SU-DHL-6 (cell line): Measurements from ENCODE around the gene MIA3.

Source experiments
- H2AFZ ChIP-seq: fragments of 200-600 bp; sonication (generic); 2 replicates; pipeline ENCODE4 v1.6.1; 2014; ENCODE audit warnings: low read depth, mild to moderate bottlenecking, moderate library complexity, mixed read lengths, antibody characterized with exemption, low read length; ENCODE audit not compliant: severe bottlenecking
- H3F3A ChIP-seq: fragments of 200-600 bp; shearing (Covaris generic); 2 replicates; pipeline ENCODE4 v1.6.0; 2016; ENCODE audit warnings: antibody characterized with exemption, mild to moderate bottlenecking; ENCODE audit not compliant: insufficient read depth
- H3K27ac ChIP-seq: fragments of 200-600 bp; sonication (generic); 2 replicates; pipeline ENCODE4 v1.5.1; 2016; ENCODE audit warnings: low read depth, mild to moderate bottlenecking, low read length, moderate library complexity, mixed read lengths
- H3K27me3 ChIP-seq: fragments of 200-600 bp; sonication (generic), shearing (Covaris generic); 2 replicates; pipeline ENCODE4 v1.6.0; 2014; ENCODE audit warnings: mild to moderate bottlenecking, low read length
- H3K36me3 ChIP-seq: fragments of 200-600 bp; sonication (generic); 2 replicates; pipeline ENCODE4 v1.6.1; 2014; ENCODE audit warnings: mild to moderate bottlenecking, low read length, mixed read lengths
- H3K4me2 ChIP-seq: fragments of 300-600, 200-600 bp; shearing (Covaris generic), sonication (generic); 2 replicates; pipeline ENCODE4 v1.6.0; 2014; ENCODE audit warnings: low read length, low read depth, mild to moderate bottlenecking; ENCODE audit not compliant: poor library complexity, severe bottlenecking
- H3K4me3 ChIP-seq: fragments of 200-600 bp; sonication (generic); 2 replicates; pipeline ENCODE4 v1.5.1; 2014; ENCODE audit warnings: antibody characterized with exemption, low read length, mild to moderate bottlenecking, mixed read lengths; ENCODE audit not compliant: insufficient read depth, poor library complexity, severe bottlenecking
- H3K79me2 ChIP-seq: fragments of 200-600 bp; sonication (generic); 2 replicates; pipeline ENCODE4 v1.6.1; 2014; ENCODE audit warnings: mild to moderate bottlenecking, low read length, moderate library complexity; ENCODE audit not compliant: insufficient read depth
- H3K9ac ChIP-seq: fragments of 200-600 bp; sonication (generic); 2 replicates; pipeline ENCODE4 v1.7.0; 2014; ENCODE audit warnings: mild to moderate bottlenecking, low read length
- H3K9me2 ChIP-seq: fragments of 200-600 bp; sonication (generic); replicated peaks from 2 replicates; pipeline ENCODE4 v1.6.1; 2014; ENCODE audit warnings: low read length; ENCODE audit not compliant: insufficient read depth
- H3K9me3 ChIP-seq: fragments of 200-600 bp; sonication (generic); 2 replicates; pipeline ENCODE4 v1.6.1; 2014; ENCODE audit warnings: low read length, mixed read lengths; ENCODE audit not compliant: insufficient read depth
- H4K20me1 ChIP-seq: fragments of 200-600 bp; sonication (generic); 2 replicates; pipeline ENCODE4 v1.6.1; 2014; ENCODE audit warnings: low read depth, mild to moderate bottlenecking, antibody characterized with exemption, low read length, moderate library complexity, mixed read lengths
- CTCF ChIP-seq: fragments of 200-600 bp; sonication (generic); IDR thresholded peaks from one replicate; pipeline ENCODE4 v1.5.1; 2017; ENCODE audit warnings: antibody characterized with exemption, mild to moderate bottlenecking, low read length, moderate library complexity; ENCODE audit not compliant: insufficient read depth, poor library complexity, severe bottlenecking
- EZH2phosphoT487 ChIP-seq: fragments of 200-600 bp; sonication (generic), shearing (Covaris generic); conservative IDR thresholded peaks from 2 replicates; pipeline ENCODE4 v1.6.1; 2018; ENCODE audit warnings: mild to moderate bottlenecking, antibody characterized with exemption, low read length, moderate library complexity, mixed read lengths

The MIA3 gene

DNA sequence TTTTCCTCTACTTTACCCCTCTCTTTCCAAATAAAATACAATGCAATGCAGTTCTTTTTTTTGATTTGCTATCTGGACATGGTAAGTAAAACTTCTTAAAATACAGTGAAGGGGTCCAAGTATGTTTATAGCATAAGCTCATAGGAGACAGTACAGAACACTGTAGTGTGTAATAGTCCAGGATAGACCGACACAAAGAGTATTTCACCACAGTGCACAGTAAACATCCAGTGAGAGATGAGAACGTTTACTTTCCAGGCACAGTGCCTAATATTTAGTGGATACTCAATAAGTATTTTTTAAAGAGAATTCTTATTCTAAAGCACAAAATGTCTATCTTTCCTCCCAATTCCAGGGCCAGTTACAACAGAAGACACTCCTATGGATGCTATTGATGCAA lies 14.9 kb downstream of the MIA3 start:
- Histone ChIP-seq H3K9me2 (no peaks in the 10 kb centered on the region), H4K20me1 (no peaks in the 10 kb centered on the region), H3F3A (no peaks in the 10 kb centered on the region), H3K9me3 (no peaks in the 10 kb centered on the region), H3K9ac (no peak overlapping the region), H3K27ac (no peak overlapping the region), H3K4me2 (no peak overlapping the region), H3K79me2 (no peaks in the 10 kb centered on the region), H3K36me3 (no peaks in the 10 kb centered on the region), H3K4me3 (no peak overlapping the region), H3K27me3 (no peaks in the 10 kb centered on the region), H2AFZ (no peak overlapping the region)
- no peak for TF ChIP-seq CTCF

GRCh38 chr1:222634180-222635013 lies 16.5 kb downstream of the MIA3 start:
- Histone ChIP-seq H3K9me3 (no peaks in the 10 kb centered on the region), H3K79me2 (no peaks in the 10 kb centered on the region), H3F3A (no peaks in the 10 kb centered on the region), H2AFZ (no peak overlapping the region), H3K27ac (no peak overlapping the region), H3K9ac (no peak overlapping the region), H3K4me2 (no peak overlapping the region), H4K20me1 (no peaks in the 10 kb centered on the region), H3K9me2 (no peaks in the 10 kb centered on the region), H3K27me3 (no peaks in the 10 kb centered on the region), H3K4me3 (no peak overlapping the region), H3K36me3 (no peaks in the 10 kb centered on the region)
- TF ChIP-seq EZH2phosphoT487: no peak
- TF ChIP-seq CTCF: peak; percentile 65

GRCh38 chr1:222641269-222641948 lies 23.5 kb downstream of the MIA3 start:
- no peaks in the 10 kb centered on the region for H3K9me3 ChIP-seq
- H3F3A ChIP-seq: peaks cover 10% of the 10 kb centered on the region; the same call in 1 of the 2 replicates
- no peaks in the 10 kb centered on the region for H3K36me3 ChIP-seq
- H4K20me1 ChIP-seq: no peaks in the 10 kb centered on the region
- H2AFZ ChIP-seq: no peak overlapping the region
- H3K4me2 ChIP-seq: no peak overlapping the region
- H3K4me3 ChIP-seq: no peak overlapping the region
- peaks cover 14% of the 10 kb centered on the region for H3K79me2 ChIP-seq
- H3K27me3 ChIP-seq: no peaks in the 10 kb centered on the region
- H3K9ac ChIP-seq: no peak overlapping the region
- no peak overlapping the region for H3K27ac ChIP-seq
- no peaks in the 10 kb centered on the region for H3K9me2 ChIP-seq
- no peak for TF ChIP-seq CTCF
- no peak for TF ChIP-seq EZH2phosphoT487
